Heart left ventricle (tissue), 13 donors: ENCODE measurements around the gene METTL22.

Experiments used
- POLR2A ChIP-seq, 2 donors: fragments of 450-650 bp; IDR thresholded peaks; one replicate each; pipeline ENCODE4 v1.6.1; 2017; ENCODE audit warnings: antibody characterized with exemption in 2 of 2, mild to moderate bottlenecking in 2 of 2, moderate library complexity in 2 of 2
- TF ChIP-seq, protein P1 (sequence below), 12 donors: fragments of 200-600 bp; sonication (generic) in 4 of 12; IDR thresholded peaks; one replicate each; pipeline versions ENCODE4 v1.5.0 to v1.8.0; 2018 to 2022; ENCODE audit warnings: antibody characterized with exemption in 12 of 12, mild to moderate bottlenecking in 5 of 12
- donor health status: ischemic (EF 13 %, LVEDD 7.1; RV severe dilation, severe dysfunction).
- donor health status: DM: no; HTN: yes; CAD: no.
- donor health status: DM: no; HTN: no; CAD: no.
- donor health status: ischemic (EF 25% LVEDD 6.9; RV normal size, moderate dysfunction).
- donor health status: ischemic (EF 25% LVEDD 5.7; RV mildly dilated, moderate dysfunction).
- donor health status: ischemic (EF 35%, LVEDD 5.7; RV mildly dilated, moderate dysfunction).
- donor health status: nonischemic (EF 11% LVEDD 7.7; RV severe dilation, severe dysfunction).
- donor health status: DM: yes; HTN: yes; CAD: no.
- donor health status: PGD.
- donor health status: ischemic (EF 29% LVEDD 5.4; RV normal size, mild dysfunction).
- donor health status: nonischemic (EF 23%, LVEDD 6.1; RV moderate dilation, normal function).

DNA sequence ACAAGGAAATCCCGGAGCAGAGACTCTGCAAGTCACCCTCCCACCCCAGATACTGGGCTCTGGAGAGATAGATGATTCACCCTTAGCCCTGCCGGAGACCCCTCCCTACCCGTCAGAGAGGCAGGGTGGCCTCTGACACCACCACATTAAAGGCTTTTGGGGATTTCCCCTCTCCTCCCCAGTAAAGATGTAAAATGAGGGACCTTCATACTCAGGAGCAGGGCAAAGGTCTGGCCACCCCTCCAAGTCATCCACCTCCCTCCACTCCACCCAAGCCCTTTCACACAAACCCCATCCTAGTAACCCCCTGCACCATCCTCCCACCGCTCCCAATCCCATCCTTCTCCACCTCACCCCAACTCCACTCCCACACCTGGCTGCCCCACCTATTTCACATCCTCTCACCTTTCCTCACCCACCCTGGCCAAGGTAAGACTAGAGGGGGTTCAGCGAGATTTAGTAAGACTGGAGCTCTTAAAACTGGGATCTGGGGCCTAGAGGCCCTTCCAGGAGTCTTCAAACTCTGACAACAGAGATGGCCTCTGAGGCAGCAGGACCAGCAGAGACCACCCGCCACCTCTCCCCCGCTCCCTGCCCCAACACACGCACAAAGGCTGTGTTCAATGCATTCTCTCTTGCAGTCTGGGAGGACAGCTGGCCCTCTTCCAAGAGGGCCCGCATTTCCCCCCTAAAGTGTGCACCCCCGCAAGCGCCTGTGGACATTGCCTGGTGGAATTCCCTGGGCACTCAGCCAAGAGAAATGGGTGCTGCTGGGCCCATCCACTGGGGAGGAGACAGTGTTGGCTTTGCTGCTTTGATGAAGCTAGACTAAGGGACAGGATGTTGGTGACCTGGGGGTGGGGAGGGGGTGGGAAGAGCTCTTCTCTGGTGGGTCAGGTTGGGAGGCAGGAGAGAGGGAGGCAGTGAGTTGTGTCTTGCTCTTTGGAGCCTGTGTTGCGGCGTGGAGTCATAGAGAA, 54.0 kb downstream of the METTL22 start:
- TF ChIP-seq, protein P1, sequence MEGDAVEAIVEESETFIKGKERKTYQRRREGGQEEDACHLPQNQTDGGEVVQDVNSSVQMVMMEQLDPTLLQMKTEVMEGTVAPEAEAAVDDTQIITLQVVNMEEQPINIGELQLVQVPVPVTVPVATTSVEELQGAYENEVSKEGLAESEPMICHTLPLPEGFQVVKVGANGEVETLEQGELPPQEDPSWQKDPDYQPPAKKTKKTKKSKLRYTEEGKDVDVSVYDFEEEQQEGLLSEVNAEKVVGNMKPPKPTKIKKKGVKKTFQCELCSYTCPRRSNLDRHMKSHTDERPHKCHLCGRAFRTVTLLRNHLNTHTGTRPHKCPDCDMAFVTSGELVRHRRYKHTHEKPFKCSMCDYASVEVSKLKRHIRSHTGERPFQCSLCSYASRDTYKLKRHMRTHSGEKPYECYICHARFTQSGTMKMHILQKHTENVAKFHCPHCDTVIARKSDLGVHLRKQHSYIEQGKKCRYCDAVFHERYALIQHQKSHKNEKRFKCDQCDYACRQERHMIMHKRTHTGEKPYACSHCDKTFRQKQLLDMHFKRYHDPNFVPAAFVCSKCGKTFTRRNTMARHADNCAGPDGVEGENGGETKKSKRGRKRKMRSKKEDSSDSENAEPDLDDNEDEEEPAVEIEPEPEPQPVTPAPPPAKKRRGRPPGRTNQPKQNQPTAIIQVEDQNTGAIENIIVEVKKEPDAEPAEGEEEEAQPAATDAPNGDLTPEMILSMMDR (IDR thresholded peaks at IDR 0.05): no peak
- TF ChIP-seq POLR2A (IDR thresholded peaks at IDR 0.05): no peak
